HG02763 (cell line): ENCODE data around the gene SCTR.
"Not testable (repeated sequence)": the region's sequence is repeated elsewhere in the genome, so short reads cannot be mapped to it uniquely, and the experiment has no call there.

Experiments
- ATAC-seq: cut with Tn5 transposase; IDR thresholded peaks from one replicate; pipeline ENCODE4 v1.9.1; 2021; ENCODE audit warnings: mild to moderate bottlenecking, moderate library complexity; ENCODE audit not compliant: unreplicated experiment

Gene SCTR

GRCh38 chr2:119419065-119419464 lies 105.2 kb downstream of the SCTR start:
- ATAC-seq = no peak

- no peak for ATAC-seq
Observed at GRCh38 chr2:119417908-119418307, 106.4 kb downstream of the SCTR start.

GRCh38 chr2:119416299-119416923 lies 107.9 kb downstream of the SCTR start:
- no peak for ATAC-seq

GRCh38 chr2:119415630-119416029 lies 108.7 kb downstream of the SCTR start:
- ATAC-seq = no peak

GRCh38 chr2:119414894-119415293 lies 109.4 kb downstream of the SCTR start:
- ATAC-seq = no peak

- ATAC-seq = no peak
Observed at GRCh38 chr2:119409506-119409905, 114.8 kb downstream of the SCTR start.

GRCh38 chr2:119408221-119408619 lies 116.1 kb downstream of the SCTR start:
- no peak for ATAC-seq

- ATAC-seq = no peak
Observed at GRCh38 chr2:119407430-119408220, 116.7 kb downstream of the SCTR start.

- ATAC-seq = no peak
Observed at GRCh38 chr2:119405151-119405550, 119.1 kb downstream of the SCTR start.

GRCh38 chr2:119403618-119404017 lies 120.7 kb downstream of the SCTR start:
- not testable (repeated sequence) for ATAC-seq

- ATAC-seq = no peak
Observed at GRCh38 chr2:119402645-119403560, 121.4 kb downstream of the SCTR start.

- no peak for ATAC-seq
Observed at GRCh38 chr2:119402106-119402505, 122.2 kb downstream of the SCTR start.

- no peak for ATAC-seq
Observed at GRCh38 chr2:119397196-119397595, 127.1 kb downstream of the SCTR start.

GRCh38 chr2:119393971-119394748 lies 130.1 kb downstream of the SCTR start:
- ATAC-seq = no peak
